HepG2 (cell line): Measurements from ENCODE around the gene FNDC3A. TPM values are rescaled to one million over a fixed set of nuclear protein-coding genes. Genes with fewer than 3 reads are reported as not detected.
A peak's percentile ranks its signal among the peaks of the same experiment; 100 is the strongest.
"Not testable (repeated sequence)": the region's sequence is repeated elsewhere in the genome, so short reads cannot be mapped to it uniquely, and the experiment has no call there.

Experiments
- ATAC-seq: fragments of 200-7000 bp; cut with Tn5 transposase; 3 replicates; pipeline ENCODE4 v1.9.1; 2020; ENCODE audit warnings: mild to moderate bottlenecking, moderate library complexity
- BruUV-seq: library from RNA; stranded (reverse); fragments of 400-500 nt; replicated peaks from 2 replicates; lab custom pipeline; 2021; lab: Mats Ljungman, UMichigan
- CTCF ChIA-PET: fragments of 300-600 bp; formaldehyde crosslinking; extraction: SDS; loops from one replicate; lab custom pipeline; 2021; ENCODE audit warnings: low total read pairs, inconsistent platforms, low intra/inter-chr PET ratio; lab: Yijun Ruan, JAX
- POLR2A ChIA-PET: fragments of 350-600 bp; sonication (Branson Sonifier 250); formaldehyde crosslinking; loops from one replicate; lab custom pipeline; 2020; ENCODE audit warnings: antibody characterized with exemption, inconsistent platforms; lab: Yijun Ruan, JAX
- DNase-seq: peaks from one replicate; pipeline ENCODE4 v3.0.0-alpha.2; 2015; ENCODE audit warnings: low spot score
- FAIRE-seq: peaks from 3 replicates; lab custom pipeline; 2011; peaks lifted over from hg19 to GRCh38; lab: Jason Lieb, UNC
- H2AFZ ChIP-seq: one replicate; pipeline ENCODE4 v1.6.1; 2011; ENCODE audit warnings: low read length, inconsistent platforms
- H3K27ac ChIP-seq: fragments of 300-600 bp; 3 replicates; pipeline ENCODE4 v1.8.0; 2011; ENCODE audit warnings: mixed run types, mild to moderate bottlenecking, mixed read lengths, low read length, inconsistent platforms; ENCODE audit not compliant: insufficient read depth; ENCODE audit errors: extremely low read length
- H3K27me3 ChIP-seq, 2 experiments: fragments of 200-600 bp in 1 of 2; 2 replicates in 1 of 2; 3 replicates in 1 of 2; pipeline versions ENCODE4 v1.6.0 to v1.8.0; 2011; ENCODE audit warnings: low read length in 2 of 2, mild to moderate bottlenecking in 2 of 2, moderate library complexity in 2 of 2, inconsistent platforms in 1 of 2; ENCODE audit not compliant: insufficient read depth in 2 of 2, control insufficient read depth in 1 of 2
- H3K36me3 ChIP-seq, 2 experiments: fragments of 200-600 bp in 1 of 2; replicated peaks in 1 of 2; 2 replicates in 1 of 2; 3 replicates in 1 of 2; pipeline versions ENCODE4 v1.5.1 to v1.8.0; 2011; ENCODE audit warnings: low read length in 2 of 2, inconsistent platforms in 1 of 2; ENCODE audit not compliant: insufficient read depth in 2 of 2, control insufficient read depth in 1 of 2
- H3K4me1 ChIP-seq: 2 replicates; pipeline ENCODE4 v1.5.1; 2012; ENCODE audit warnings: low read length, inconsistent platforms; ENCODE audit not compliant: insufficient read depth
- H3K4me2 ChIP-seq: 2 replicates; pipeline ENCODE4 v1.6.0; 2011; ENCODE audit warnings: low read depth, low read length, inconsistent platforms
- H3K4me3 ChIP-seq, 3 experiments: fragments of 200-600 bp in 1 of 3; sonication (generic), shearing (Covaris generic) in 1 of 3; replicated peaks in 1 of 3; 2 replicates each; pipeline ENCODE4 v1.5.1; 2011 to 2016; ENCODE audit warnings: low read length in 3 of 3, inconsistent platforms in 2 of 3, low read depth in 2 of 3, mild to moderate bottlenecking in 2 of 3, control low read depth in 1 of 3, mixed read lengths in 1 of 3; ENCODE audit not compliant: insufficient read depth in 1 of 3
- H3K79me2 ChIP-seq: one replicate; pipeline ENCODE4 v1.6.1; 2011; ENCODE audit warnings: low read length, inconsistent platforms; ENCODE audit not compliant: insufficient read depth
- H3K9ac ChIP-seq: 2 replicates; pipeline ENCODE4 v1.6.0; 2011; ENCODE audit warnings: mild to moderate bottlenecking, low read depth, low read length, inconsistent platforms; ENCODE audit not compliant: insufficient read depth
- H3K9me3 ChIP-seq: 2 replicates; pipeline ENCODE4 v1.5.1; 2012; ENCODE audit warnings: mild to moderate bottlenecking, low read length
- H4K20me1 ChIP-seq: 2 replicates; pipeline ENCODE4 v1.6.0; 2011; ENCODE audit warnings: inconsistent platforms, mild to moderate bottlenecking, low read length, moderate library complexity; ENCODE audit not compliant: insufficient read depth
- CBX5 ChIP-seq: sonication (generic); formaldehyde crosslinking; IDR thresholded peaks from 2 replicates; pipeline ENCODE4 v1.4.0; 2020; ENCODE audit warnings: missing genetic modification reagents, borderline replicate concordance
- HNRNPK ChIP-seq: fragments of 200-400 bp; formaldehyde crosslinking; IDR thresholded peaks from 2 replicates; pipeline ENCODE4 v1.6.1; 2018; ENCODE audit warnings: low read length, low read depth, moderate library complexity, mild to moderate bottlenecking; ENCODE audit not compliant: poor library complexity, severe bottlenecking
- MYNN ChIP-seq: sonication (generic); formaldehyde crosslinking; IDR thresholded peaks from 2 replicates; pipeline ENCODE4 v1.4.0; 2020; ENCODE audit warnings: mild to moderate bottlenecking, low read depth, missing genetic modification reagents
- PCBP1 ChIP-seq: fragments of 200-400 bp; formaldehyde crosslinking; IDR thresholded peaks from 2 replicates; pipeline ENCODE4 v1.6.1; 2017; ENCODE audit warnings: mild to moderate bottlenecking, low read depth, low read length, borderline replicate concordance
- ZFYVE20 ChIP-seq: sonication (generic); formaldehyde crosslinking; IDR thresholded peaks from 2 replicates; pipeline ENCODE4 v1.8.0; 2023; ENCODE audit warnings: low read depth, mild to moderate bottlenecking, moderate library complexity, missing genetic modification reagents, borderline replicate concordance
- ZNF207 ChIP-seq: fragments of 450-650 bp; IDR thresholded peaks from 2 replicates; pipeline ENCODE4 v1.6.1; 2016; ENCODE audit warnings: antibody characterized with exemption, borderline replicate concordance
- ZNF543 ChIP-seq: sonication (generic); formaldehyde crosslinking; IDR thresholded peaks from 2 replicates; pipeline ENCODE4 v1.4.0; 2020; ENCODE audit warnings: mild to moderate bottlenecking, missing genetic modification reagents
- ZNF550 ChIP-seq: sonication (generic); formaldehyde crosslinking; IDR thresholded peaks from 2 replicates; pipeline ENCODE4 v1.4.0; 2020; ENCODE audit warnings: mild to moderate bottlenecking, missing genetic modification reagents, borderline replicate concordance
- WGBS: methylation state at CpG from one replicate; pipeline ENCODE4 v1.1.6; 2017; ENCODE audit warnings: low lambda C conversion rate; 5-methylcytosine and 5-hydroxymethylcytosine counted together
- in situ Hi-C: cut with HindIII; loops from 2 replicates; pipeline ENCODE4 v1.10.0; 2017; ENCODE audit warnings: low pct_unique_long_range_greater_than_20kb; ENCODE audit not compliant: extremely low pct_ligation_motif_present
- intact Hi-C: fragments of 100-400 bp; cut with micrococcal nuclease; formaldehyde crosslinking; loops from one replicate; pipeline ENCODE4 v1.10.0; 2022; ENCODE audit not compliant: unreplicated experiment
- polyA plus RNA-seq, 8 experiments: library from polyadenylated mRNA; depleted of rRNA in 3 of 8; stranded (reverse) in 7 of 8; unstranded in 1 of 8; fragments of >200 nt; fragmentation: Illumina TruSeq in 4 of 8; extraction: Trizol in 4 of 8; gene quantifications; 2 replicates each; pipeline versions ENCODE4 v1.2.1 to v1.2.3, GENCODE V29; 2011 to 2016; ENCODE audit warnings: low read depth in 4 of 8, missing spikeins in 1 of 8, mixed read lengths in 1 of 8; ENCODE audit not compliant: insufficient read depth in 1 of 8
- total RNA-seq, 5 experiments: library from RNA; depleted of rRNA; stranded (reverse); fragments of >200 nt; fragmentation: Illumina TruSeq; extraction: Trizol; gene quantifications; 2 replicates each; pipeline ENCODE4 v1.2.3, GENCODE V29; 2016; ENCODE audit warnings: low read depth in 1 of 5
- TF ChIP-seq, protein P1 (sequence below), 2 experiments: fragments of 450-650 bp in 1 of 2; sonication (generic) in 1 of 2; formaldehyde crosslinking; IDR thresholded peaks; 2 replicates each; pipeline versions ENCODE4 v1.5.0 to v1.8.0; 2020 to 2022; ENCODE audit warnings: mild to moderate bottlenecking in 1 of 2, missing genetic modification reagents in 1 of 2
- TF ChIP-seq, protein P2 (sequence below): sonication (generic); formaldehyde crosslinking; IDR thresholded peaks from 2 replicates; pipeline ENCODE4 v1.5.0; 2020; ENCODE audit warnings: missing genetic modification reagents
- TF ChIP-seq, protein P3 (sequence below): sonication (generic); formaldehyde crosslinking; IDR thresholded peaks from 2 replicates; pipeline ENCODE4 v1.5.0; 2020; ENCODE audit warnings: mild to moderate bottlenecking, missing genetic modification reagents
- TF ChIP-seq, protein P4 (sequence below): sonication (generic); formaldehyde crosslinking; IDR thresholded peaks from 2 replicates; pipeline ENCODE4 v1.4.0; 2020; ENCODE audit warnings: missing genetic modification reagents

The FNDC3A gene
- total and polyA plus RNA-seq, 2 of the 13 experiments (the other 11 are each of a cell fraction or from before 2014, with no cell fraction given): 36.7 to 39.3 TPM

DNA sequence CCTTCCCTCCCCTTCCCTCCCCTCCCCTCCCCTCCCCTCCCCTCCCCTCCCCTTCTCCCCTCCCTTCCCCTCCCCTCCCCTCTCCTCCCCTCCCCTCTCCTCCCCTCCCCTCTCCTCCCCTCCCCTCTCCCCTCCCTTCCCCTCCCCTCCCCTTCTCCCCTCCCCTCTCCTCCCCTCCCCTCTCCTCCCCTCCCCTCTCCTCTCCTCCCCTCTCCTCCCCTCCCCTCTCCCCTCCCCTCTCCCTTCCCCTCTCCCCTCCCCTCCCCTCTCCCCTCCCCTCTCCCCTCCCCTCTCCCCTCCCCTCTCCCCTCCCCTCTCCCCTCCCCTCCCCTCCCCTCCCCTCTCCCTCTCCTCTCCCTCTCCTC, 85.7 kb downstream of the FNDC3A start:
- H3K36me3 ChIP-seq, H3K4me3 ChIP-seq, H3K79me2 ChIP-seq, in situ Hi-C loops, H3K4me2 ChIP-seq, H3K27me3 ChIP-seq, intact Hi-C loops: not testable (repeated sequence)
- TF ChIP-seq PCBP1 (peak; percentile 81; the same call in 1 of the 2 replicates), HNRNPK (peak; percentile 97)
- TF ChIP-seq, all 625 proteins: peak for 2; not testable (repeated sequence) for 623
- ATAC-seq, FAIRE-seq, H2AFZ ChIP-seq, H3K9me3 ChIP-seq, H4K20me1 ChIP-seq, CTCF ChIA-PET, POLR2A ChIA-PET, DNase-seq, BruUV-seq, H3K27ac ChIP-seq, H3K4me1 ChIP-seq, H3K9ac ChIP-seq: not testable (repeated sequence)

DNA sequence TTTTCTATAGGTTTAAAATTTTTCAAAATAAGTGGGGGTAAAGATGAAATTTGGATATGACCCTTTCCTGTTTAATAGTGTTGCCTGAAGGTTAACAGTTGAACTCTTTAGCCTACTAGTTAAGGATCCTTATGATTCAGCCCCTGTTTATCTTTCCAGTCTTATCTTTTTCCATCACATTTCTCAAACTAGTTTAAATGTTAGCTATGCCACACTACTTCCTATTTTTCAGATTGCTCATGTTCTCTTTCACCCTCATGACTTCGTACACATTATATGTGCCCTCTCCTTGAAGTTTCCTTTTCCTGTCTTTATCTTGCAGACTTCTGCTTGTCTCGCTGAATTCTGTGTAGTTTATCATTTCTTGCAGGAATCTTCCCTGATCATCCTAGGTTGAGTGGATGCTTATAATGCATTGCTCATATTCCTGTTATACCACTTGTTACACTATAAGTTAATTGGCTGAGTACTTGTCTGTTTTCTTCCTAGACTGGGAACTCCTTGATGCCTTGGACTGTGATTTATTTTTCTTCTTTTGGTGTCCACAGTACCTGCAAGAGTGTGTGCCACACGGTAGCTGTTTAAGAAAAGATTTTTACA, 86.7 kb downstream of the FNDC3A start:
- Histone ChIP-seq H3K9me3 (no peaks in the 10 kb centered on the region), H3K4me2 (no peak overlapping the region), H3K9ac (no peak overlapping the region), H3K27ac (no peak overlapping the region), H3K4me1 (no peaks in the 10 kb centered on the region), H3K4me3 (no peak overlapping the region), H3K27me3 (no peaks in the 10 kb centered on the region), H3K36me3 (no peaks in the 10 kb centered on the region), H4K20me1 (no peaks in the 10 kb centered on the region), H3K79me2 (no peaks in the 10 kb centered on the region), H2AFZ (no peak overlapping the region)
- ChIA-PET CTCF (no interaction called here), POLR2A (no interaction called here)
- DNase-seq (no peak), ATAC-seq (no peak), FAIRE-seq (no peak)
- WGBS: 93% methylated on average over 3 of the region's 3 CpGs
- no TSS peak for BruUV-seq
- in situ Hi-C loops (no loop called here), intact Hi-C loops (no loop called here)
- TF ChIP-seq, protein P1, sequence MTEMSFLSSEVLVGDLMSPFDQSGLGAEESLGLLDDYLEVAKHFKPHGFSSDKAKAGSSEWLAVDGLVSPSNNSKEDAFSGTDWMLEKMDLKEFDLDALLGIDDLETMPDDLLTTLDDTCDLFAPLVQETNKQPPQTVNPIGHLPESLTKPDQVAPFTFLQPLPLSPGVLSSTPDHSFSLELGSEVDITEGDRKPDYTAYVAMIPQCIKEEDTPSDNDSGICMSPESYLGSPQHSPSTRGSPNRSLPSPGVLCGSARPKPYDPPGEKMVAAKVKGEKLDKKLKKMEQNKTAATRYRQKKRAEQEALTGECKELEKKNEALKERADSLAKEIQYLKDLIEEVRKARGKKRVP (CRISPR knock-in tag; IDR thresholded peaks at IDR 0.05): no peak
- no peak for TF ChIP-seq ZNF207
- TF ChIP-seq ZFYVE20: no peak
- TF ChIP-seq CBX5 (CRISPR knock-in tag): no peak
- no peak for TF ChIP-seq MYNN (CRISPR knock-in tag)
- no peak for TF ChIP-seq ZNF543 (CRISPR knock-in tag)
- TF ChIP-seq, protein P2, sequence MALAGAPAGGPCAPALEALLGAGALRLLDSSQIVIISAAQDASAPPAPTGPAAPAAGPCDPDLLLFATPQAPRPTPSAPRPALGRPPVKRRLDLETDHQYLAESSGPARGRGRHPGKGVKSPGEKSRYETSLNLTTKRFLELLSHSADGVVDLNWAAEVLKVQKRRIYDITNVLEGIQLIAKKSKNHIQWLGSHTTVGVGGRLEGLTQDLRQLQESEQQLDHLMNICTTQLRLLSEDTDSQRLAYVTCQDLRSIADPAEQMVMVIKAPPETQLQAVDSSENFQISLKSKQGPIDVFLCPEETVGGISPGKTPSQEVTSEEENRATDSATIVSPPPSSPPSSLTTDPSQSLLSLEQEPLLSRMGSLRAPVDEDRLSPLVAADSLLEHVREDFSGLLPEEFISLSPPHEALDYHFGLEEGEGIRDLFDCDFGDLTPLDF: no peak
- TF ChIP-seq, protein P3, sequence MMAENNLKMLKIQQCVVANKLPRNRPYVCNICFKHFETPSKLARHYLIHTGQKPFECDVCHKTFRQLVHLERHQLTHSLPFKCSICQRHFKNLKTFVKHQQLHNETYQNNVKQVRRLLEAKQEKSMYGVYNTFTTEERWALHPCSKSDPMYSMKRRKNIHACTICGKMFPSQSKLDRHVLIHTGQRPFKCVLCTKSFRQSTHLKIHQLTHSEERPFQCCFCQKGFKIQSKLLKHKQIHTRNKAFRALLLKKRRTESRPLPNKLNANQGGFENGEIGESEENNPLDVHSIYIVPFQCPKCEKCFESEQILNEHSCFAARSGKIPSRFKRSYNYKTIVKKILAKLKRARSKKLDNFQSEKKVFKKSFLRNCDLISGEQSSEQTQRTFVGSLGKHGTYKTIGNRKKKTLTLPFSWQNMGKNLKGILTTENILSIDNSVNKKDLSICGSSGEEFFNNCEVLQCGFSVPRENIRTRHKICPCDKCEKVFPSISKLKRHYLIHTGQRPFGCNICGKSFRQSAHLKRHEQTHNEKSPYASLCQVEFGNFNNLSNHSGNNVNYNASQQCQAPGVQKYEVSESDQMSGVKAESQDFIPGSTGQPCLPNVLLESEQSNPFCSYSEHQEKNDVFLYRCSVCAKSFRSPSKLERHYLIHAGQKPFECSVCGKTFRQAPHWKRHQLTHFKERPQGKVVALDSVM (CRISPR knock-in tag): no peak
- TF ChIP-seq, protein P4, sequence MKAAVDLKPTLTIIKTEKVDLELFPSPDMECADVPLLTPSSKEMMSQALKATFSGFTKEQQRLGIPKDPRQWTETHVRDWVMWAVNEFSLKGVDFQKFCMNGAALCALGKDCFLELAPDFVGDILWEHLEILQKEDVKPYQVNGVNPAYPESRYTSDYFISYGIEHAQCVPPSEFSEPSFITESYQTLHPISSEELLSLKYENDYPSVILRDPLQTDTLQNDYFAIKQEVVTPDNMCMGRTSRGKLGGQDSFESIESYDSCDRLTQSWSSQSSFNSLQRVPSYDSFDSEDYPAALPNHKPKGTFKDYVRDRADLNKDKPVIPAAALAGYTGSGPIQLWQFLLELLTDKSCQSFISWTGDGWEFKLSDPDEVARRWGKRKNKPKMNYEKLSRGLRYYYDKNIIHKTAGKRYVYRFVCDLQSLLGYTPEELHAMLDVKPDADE: no peak
- no peak for TF ChIP-seq ZNF550
